SK-N-SH treated with all-trans-retinoic acid at 6 μM for 48 hours (cell line): ENCODE results near the gene GINS1.

Source experiments
- ATAC-seq: fragments of 200-7000 bp; cut with Tn5 transposase; 3 replicates; pipeline ENCODE4 v1.9.1; 2020; ENCODE audit warnings: mild to moderate bottlenecking, moderate library complexity
- ARNTL ChIP-seq: fragments of 450-650 bp; formaldehyde crosslinking; IDR thresholded peaks from 2 replicates; pipeline ENCODE4 v1.5.0; 2020; ENCODE audit warnings: low read depth, mild to moderate bottlenecking, moderate library complexity, borderline replicate concordance
- BACH2 ChIP-seq: fragments of 250-450 bp; sonication (Bioruptor Pico); IDR thresholded peaks from 2 replicates; pipeline ENCODE4 v1.9.0; 2021; ENCODE audit warnings: mild to moderate bottlenecking, borderline replicate concordance
- CSDC2 ChIP-seq: fragments of 250-450 bp; sonication (Bioruptor Pico); IDR thresholded peaks from 2 replicates; pipeline ENCODE4 v1.5.0; 2020; ENCODE audit warnings: mild to moderate bottlenecking, moderate library complexity
- ESRRG ChIP-seq: fragments of 250-450 bp; sonication (Bioruptor Pico); IDR thresholded peaks from 2 replicates; pipeline ENCODE4 v1.6.1; 2021; ENCODE audit warnings: mild to moderate bottlenecking
- GLIS3 ChIP-seq: fragments of 250-450 bp; sonication (Bioruptor Pico); IDR thresholded peaks from 2 replicates; pipeline ENCODE4 v1.5.0; 2020; ENCODE audit warnings: mild to moderate bottlenecking, moderate library complexity
- ISL1 ChIP-seq: fragments of 250-450 bp; sonication (Bioruptor Pico); IDR thresholded peaks from 2 replicates; pipeline ENCODE4 v2.1.2; 2022; ENCODE audit warnings: mild to moderate bottlenecking, moderate library complexity
- PPARA ChIP-seq: fragments of 250-450 bp; sonication (Bioruptor Pico); IDR thresholded peaks from 2 replicates; pipeline ENCODE4 v1.5.0; 2020; ENCODE audit warnings: mild to moderate bottlenecking, borderline replicate concordance
- RARB ChIP-seq: fragments of 250-450 bp; sonication (Bioruptor Pico); IDR thresholded peaks from 2 replicates; pipeline ENCODE4 v1.8.0; 2021; ENCODE audit warnings: mild to moderate bottlenecking, moderate library complexity
- SNAI2 ChIP-seq: fragments of 250-450 bp; sonication (Bioruptor Pico); IDR thresholded peaks from 2 replicates; pipeline ENCODE4 v1.5.0; 2020; ENCODE audit warnings: mild to moderate bottlenecking, moderate library complexity
- TCF4 ChIP-seq: fragments of 250-450 bp; sonication (Bioruptor Pico); IDR thresholded peaks from 2 replicates; pipeline ENCODE4 v1.8.0; 2021; ENCODE audit warnings: mild to moderate bottlenecking, moderate library complexity, borderline replicate concordance
- TOX ChIP-seq: fragments of 250-450 bp; sonication (Bioruptor Pico); IDR thresholded peaks from 2 replicates; pipeline ENCODE4 v1.8.0; 2021; ENCODE audit warnings: mild to moderate bottlenecking, moderate library complexity, borderline replicate concordance
- ZC3H10 ChIP-seq: fragments of 250-450 bp; sonication (Bioruptor Pico); IDR thresholded peaks from 2 replicates; pipeline ENCODE4 v1.5.1; 2021; ENCODE audit warnings: mild to moderate bottlenecking, moderate library complexity
- ZFP3 ChIP-seq: fragments of 250-450 bp; sonication (Bioruptor Pico); IDR thresholded peaks from 2 replicates; pipeline ENCODE4 v1.5.0; 2020; ENCODE audit warnings: mild to moderate bottlenecking, moderate library complexity
- ZFP30 ChIP-seq: fragments of 450-650 bp; formaldehyde crosslinking; IDR thresholded peaks from 2 replicates; pipeline ENCODE4 v1.5.0; 2022; ENCODE audit warnings: mild to moderate bottlenecking, moderate library complexity
- ZNF565 ChIP-seq: fragments of 450-650 bp; formaldehyde crosslinking; conservative IDR thresholded peaks from 2 replicates; pipeline ENCODE4 v1.5.0; 2020; ENCODE audit warnings: low read depth, mild to moderate bottlenecking, moderate library complexity
- ZNF70 ChIP-seq: fragments of 450-650 bp; formaldehyde crosslinking; IDR thresholded peaks from 2 replicates; pipeline ENCODE4 v1.5.0; 2020; ENCODE audit warnings: mild to moderate bottlenecking, moderate library complexity
- ZNF8 ChIP-seq: fragments of 450-650 bp; formaldehyde crosslinking; IDR thresholded peaks from 2 replicates; pipeline ENCODE4 v1.5.0; 2020; ENCODE audit warnings: mild to moderate bottlenecking, moderate library complexity
- TF ChIP-seq, protein P1 (sequence below): fragments of 250-450 bp; sonication (Bioruptor Pico); IDR thresholded peaks from 2 replicates; pipeline ENCODE4 v1.8.0; 2021; ENCODE audit warnings: low read depth, mild to moderate bottlenecking, moderate library complexity, borderline replicate concordance
- TF ChIP-seq, protein P2 (sequence below): fragments of 250-450 bp; sonication (Bioruptor Pico); IDR thresholded peaks from 2 replicates; pipeline ENCODE4 v1.8.0; 2020; ENCODE audit warnings: mild to moderate bottlenecking, moderate library complexity, borderline replicate concordance
- TF ChIP-seq, protein P3 (sequence below): fragments of 250-450 bp; sonication (Bioruptor Pico); IDR thresholded peaks from 2 replicates; pipeline ENCODE4 v1.5.1; 2020; ENCODE audit warnings: low read depth, mild to moderate bottlenecking, moderate library complexity
- TF ChIP-seq, protein P4 (sequence below): fragments of 250-450 bp; sonication (Bioruptor Pico); IDR thresholded peaks from 2 replicates; pipeline ENCODE4 v1.5.1; 2021; ENCODE audit warnings: mild to moderate bottlenecking, moderate library complexity
- TF ChIP-seq, protein P5 (sequence below): fragments of 250-450 bp; sonication (Bioruptor Pico); IDR thresholded peaks from 2 replicates; pipeline ENCODE4 v1.5.0; 2020; ENCODE audit warnings: mild to moderate bottlenecking, moderate library complexity

Gene GINS1

DNA sequence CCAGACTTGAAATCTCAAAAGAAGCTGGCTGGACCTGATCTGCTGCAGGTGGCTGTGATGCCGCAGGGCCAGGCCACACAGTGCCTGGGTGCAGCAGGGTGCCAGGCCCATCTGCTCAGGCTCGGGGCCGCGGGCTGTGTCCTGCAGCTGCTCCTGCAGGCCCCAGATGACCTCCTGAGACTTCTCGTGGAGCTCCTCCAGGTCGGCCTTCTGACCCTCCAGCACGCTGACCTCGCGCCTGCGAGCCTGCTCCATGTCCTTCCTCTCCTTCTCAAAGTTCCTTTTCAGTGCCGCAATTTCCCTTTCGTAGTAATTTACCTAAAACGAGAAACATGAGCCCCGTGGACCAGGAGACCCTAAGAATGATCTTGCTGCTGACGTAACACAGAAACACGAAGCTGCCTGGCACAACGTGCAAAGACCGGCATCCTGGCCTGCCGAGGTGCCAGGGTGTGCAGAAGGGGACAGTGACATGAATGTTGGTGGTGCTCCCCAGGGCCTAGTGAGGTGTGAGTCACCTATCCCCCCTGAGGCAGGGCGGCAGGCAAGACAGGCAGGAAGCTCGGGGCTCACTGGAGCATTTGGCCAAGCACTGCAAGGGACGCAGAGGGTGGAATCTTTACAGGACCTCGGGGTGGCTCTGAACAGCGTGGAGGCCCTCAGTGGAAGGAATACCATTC lies 71.6 kb downstream of the GINS1 start:
- TF ChIP-seq ZFP3 (CRISPR knock-in tag), result no peak
- ATAC-seq, result no peak

DNA sequence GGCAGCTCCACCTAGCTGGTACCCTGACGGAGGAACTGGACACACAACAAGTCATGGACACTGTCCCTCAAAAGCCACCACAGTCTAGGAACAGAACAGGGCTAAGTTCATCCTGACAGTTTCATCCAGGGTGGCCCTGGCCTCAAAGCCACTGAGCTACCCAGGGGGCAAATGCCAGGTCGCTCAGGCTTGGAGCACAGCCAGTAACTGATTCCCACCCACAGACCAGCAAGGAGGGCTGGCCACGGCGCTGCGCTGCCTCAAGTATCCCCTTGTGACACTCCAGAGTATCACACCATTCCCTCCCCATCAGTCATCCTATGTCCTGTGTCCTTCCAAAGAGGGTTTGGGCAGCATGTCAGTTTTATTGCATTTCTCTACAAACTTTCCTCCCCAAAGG lies 72.2 kb downstream of the GINS1 start:
- ATAC-seq, result no peak
- no peak for TF ChIP-seq ESRRG (CRISPR knock-in tag)
- TF ChIP-seq, protein P1, sequence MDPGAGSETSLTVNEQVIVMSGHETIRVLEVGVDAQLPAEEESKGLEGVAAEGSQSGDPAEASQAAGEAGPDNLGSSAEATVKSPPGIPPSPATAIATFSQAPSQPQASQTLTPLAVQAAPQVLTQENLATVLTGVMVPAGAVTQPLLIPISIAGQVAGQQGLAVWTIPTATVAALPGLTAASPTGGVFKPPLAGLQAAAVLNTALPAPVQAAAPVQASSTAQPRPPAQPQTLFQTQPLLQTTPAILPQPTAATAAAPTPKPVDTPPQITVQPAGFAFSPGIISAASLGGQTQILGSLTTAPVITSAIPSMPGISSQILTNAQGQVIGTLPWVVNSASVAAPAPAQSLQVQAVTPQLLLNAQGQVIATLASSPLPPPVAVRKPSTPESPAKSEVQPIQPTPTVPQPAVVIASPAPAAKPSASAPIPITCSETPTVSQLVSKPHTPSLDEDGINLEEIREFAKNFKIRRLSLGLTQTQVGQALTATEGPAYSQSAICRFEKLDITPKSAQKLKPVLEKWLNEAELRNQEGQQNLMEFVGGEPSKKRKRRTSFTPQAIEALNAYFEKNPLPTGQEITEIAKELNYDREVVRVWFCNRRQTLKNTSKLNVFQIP (CRISPR knock-in tag), result no peak
- TF ChIP-seq TOX (CRISPR knock-in tag), result no peak
- no peak for TF ChIP-seq RARB (CRISPR knock-in tag)

DNA sequence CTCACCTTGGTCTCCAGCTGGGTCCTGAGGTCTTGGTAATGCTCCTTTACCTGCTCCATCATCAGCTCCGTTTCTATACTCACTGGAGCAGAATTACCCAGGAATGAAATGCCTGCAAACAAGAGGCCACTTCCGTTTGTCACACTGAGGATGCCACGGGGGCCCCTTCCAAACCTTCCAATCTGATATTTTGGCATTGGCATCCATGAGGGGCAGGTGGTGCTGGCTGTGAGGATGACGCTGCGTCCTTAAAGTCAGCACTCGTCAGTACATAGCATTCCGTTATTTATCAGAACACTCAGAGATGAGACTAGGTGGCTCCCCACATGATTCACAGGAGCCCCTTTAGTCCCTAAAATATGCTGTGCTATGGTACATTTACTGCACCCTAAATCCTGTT lies 72.7 kb downstream of the GINS1 start:
- ATAC-seq, result no peak

DNA sequence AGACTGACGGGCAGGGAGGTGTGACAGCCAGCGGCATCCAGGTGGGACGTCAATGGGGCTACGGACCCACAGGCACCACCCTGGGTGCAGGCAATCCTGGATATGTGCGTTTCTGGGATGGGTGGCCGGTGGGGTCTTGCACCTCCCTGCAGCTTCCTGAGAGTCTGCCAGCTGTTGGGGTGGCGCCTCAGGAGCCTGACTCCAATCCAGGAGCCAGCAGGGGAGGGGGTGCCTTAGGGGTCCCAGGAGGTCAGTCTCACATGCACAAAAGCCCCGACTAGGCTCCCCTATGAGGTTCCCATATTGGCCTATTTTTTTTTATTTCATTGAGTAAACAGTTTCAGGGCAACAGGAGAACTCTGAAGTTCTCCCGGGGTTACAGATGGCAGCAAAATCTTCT lies 73.3 kb downstream of the GINS1 start:
- no peak for ATAC-seq
- TF ChIP-seq PPARA (no peak), CSDC2 (CRISPR knock-in tag) (no peak), RARB (CRISPR knock-in tag) (no peak), TOX (CRISPR knock-in tag) (no peak), ESRRG (CRISPR knock-in tag) (no peak), BACH2 (CRISPR knock-in tag) (no peak), SNAI2 (CRISPR knock-in tag) (no peak), ZNF565 (CRISPR knock-in tag) (no peak), ZC3H10 (no peak), GLIS3 (CRISPR knock-in tag) (no peak), ZNF70 (CRISPR knock-in tag) (no peak), ZNF8 (CRISPR knock-in tag) (no peak)
- TF ChIP-seq, protein P1 (CRISPR knock-in tag), result no peak

More for the DNA sequence above, 72.7 kb downstream of the GINS1 start:
- TF ChIP-seq ZC3H10, result no peak
- no peak for TF ChIP-seq ISL1 (CRISPR knock-in tag)
- TF ChIP-seq, protein P2, sequence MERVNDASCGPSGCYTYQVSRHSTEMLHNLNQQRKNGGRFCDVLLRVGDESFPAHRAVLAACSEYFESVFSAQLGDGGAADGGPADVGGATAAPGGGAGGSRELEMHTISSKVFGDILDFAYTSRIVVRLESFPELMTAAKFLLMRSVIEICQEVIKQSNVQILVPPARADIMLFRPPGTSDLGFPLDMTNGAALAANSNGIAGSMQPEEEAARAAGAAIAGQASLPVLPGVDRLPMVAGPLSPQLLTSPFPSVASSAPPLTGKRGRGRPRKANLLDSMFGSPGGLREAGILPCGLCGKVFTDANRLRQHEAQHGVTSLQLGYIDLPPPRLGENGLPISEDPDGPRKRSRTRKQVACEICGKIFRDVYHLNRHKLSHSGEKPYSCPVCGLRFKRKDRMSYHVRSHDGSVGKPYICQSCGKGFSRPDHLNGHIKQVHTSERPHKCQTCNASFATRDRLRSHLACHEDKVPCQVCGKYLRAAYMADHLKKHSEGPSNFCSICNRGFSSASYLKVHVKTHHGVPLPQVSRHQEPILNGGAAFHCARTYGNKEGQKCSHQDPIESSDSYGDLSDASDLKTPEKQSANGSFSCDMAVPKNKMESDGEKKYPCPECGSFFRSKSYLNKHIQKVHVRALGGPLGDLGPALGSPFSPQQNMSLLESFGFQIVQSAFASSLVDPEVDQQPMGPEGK (CRISPR knock-in tag), result no peak
- no peak for TF ChIP-seq BACH2 (CRISPR knock-in tag)
- TF ChIP-seq, protein P3, sequence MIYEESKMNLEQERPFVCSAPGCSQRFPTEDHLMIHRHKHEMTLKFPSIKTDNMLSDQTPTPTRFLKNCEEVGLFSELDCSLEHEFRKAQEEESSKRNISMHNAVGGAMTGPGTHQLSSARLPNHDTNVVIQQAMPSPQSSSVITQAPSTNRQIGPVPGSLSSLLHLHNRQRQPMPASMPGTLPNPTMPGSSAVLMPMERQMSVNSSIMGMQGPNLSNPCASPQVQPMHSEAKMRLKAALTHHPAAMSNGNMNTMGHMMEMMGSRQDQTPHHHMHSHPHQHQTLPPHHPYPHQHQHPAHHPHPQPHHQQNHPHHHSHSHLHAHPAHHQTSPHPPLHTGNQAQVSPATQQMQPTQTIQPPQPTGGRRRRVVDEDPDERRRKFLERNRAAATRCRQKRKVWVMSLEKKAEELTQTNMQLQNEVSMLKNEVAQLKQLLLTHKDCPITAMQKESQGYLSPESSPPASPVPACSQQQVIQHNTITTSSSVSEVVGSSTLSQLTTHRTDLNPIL (CRISPR knock-in tag), result no peak
- no peak for TF ChIP-seq ZFP3 (CRISPR knock-in tag)
- TF ChIP-seq ZFP30, result no peak
- no peak for TF ChIP-seq ZNF565 (CRISPR knock-in tag)
- TF ChIP-seq TCF4 (CRISPR knock-in tag), result no peak
- no peak for TF ChIP-seq CSDC2 (CRISPR knock-in tag)
- TF ChIP-seq, protein P4, sequence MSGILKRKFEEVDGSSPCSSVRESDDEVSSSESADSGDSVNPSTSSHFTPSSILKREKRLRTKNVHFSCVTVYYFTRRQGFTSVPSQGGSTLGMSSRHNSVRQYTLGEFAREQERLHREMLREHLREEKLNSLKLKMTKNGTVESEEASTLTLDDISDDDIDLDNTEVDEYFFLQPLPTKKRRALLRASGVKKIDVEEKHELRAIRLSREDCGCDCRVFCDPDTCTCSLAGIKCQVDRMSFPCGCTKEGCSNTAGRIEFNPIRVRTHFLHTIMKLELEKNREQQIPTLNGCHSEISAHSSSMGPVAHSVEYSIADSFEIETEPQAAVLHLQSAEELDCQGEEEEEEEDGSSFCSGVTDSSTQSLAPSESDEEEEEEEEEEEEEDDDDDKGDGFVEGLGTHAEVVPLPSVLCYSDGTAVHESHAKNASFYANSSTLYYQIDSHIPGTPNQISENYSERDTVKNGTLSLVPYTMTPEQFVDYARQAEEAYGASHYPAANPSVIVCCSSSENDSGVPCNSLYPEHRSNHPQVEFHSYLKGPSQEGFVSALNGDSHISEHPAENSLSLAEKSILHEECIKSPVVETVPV (CRISPR knock-in tag), result no peak
- no peak for TF ChIP-seq ESRRG (CRISPR knock-in tag)
- TF ChIP-seq ARNTL (CRISPR knock-in tag), result no peak
- TF ChIP-seq, protein P5, sequence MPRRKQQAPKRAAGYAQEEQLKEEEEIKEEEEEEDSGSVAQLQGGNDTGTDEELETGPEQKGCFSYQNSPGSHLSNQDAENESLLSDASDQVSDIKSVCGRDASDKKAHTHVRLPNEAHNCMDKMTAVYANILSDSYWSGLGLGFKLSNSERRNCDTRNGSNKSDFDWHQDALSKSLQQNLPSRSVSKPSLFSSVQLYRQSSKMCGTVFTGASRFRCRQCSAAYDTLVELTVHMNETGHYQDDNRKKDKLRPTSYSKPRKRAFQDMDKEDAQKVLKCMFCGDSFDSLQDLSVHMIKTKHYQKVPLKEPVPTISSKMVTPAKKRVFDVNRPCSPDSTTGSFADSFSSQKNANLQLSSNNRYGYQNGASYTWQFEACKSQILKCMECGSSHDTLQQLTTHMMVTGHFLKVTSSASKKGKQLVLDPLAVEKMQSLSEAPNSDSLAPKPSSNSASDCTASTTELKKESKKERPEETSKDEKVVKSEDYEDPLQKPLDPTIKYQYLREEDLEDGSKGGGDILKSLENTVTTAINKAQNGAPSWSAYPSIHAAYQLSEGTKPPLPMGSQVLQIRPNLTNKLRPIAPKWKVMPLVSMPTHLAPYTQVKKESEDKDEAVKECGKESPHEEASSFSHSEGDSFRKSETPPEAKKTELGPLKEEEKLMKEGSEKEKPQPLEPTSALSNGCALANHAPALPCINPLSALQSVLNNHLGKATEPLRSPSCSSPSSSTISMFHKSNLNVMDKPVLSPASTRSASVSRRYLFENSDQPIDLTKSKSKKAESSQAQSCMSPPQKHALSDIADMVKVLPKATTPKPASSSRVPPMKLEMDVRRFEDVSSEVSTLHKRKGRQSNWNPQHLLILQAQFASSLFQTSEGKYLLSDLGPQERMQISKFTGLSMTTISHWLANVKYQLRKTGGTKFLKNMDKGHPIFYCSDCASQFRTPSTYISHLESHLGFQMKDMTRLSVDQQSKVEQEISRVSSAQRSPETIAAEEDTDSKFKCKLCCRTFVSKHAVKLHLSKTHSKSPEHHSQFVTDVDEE (CRISPR knock-in tag), result no peak
